Smooth muscle cell (in vitro differentiated cells): Measurements from ENCODE around the gene GPR55. TPM values are rescaled to one million over a fixed set of nuclear protein-coding genes. Genes with fewer than 3 reads are reported as not detected.

Source experiments
- DNase-seq: peaks from one replicate; lab custom pipeline; 2025; ENCODE audit not compliant: unreplicated experiment; lab: John Stamatoyannopoulos, UW
- H2AFZ ChIP-seq: fragments of 200-600 bp; sonication (generic); 2 replicates; pipeline ENCODE4 v1.6.0; 2016; ENCODE audit warnings: antibody characterized with exemption, low read depth, mild to moderate bottlenecking
- H3F3A ChIP-seq: fragments of 200-600 bp; sonication (generic); 2 replicates; pipeline ENCODE4 v1.6.0; 2017; ENCODE audit warnings: antibody characterized with exemption, low read depth
- H3K27ac ChIP-seq: fragments of 200-600 bp; sonication (generic); 2 replicates; pipeline ENCODE4 v1.5.1; 2016; ENCODE audit warnings: low read depth, mild to moderate bottlenecking
- H3K27me3 ChIP-seq: fragments of 200-600 bp; sonication (generic); 2 replicates; pipeline ENCODE4 v1.6.1; 2016; ENCODE audit warnings: low read depth, mild to moderate bottlenecking
- H3K36me3 ChIP-seq: fragments of 200-600 bp; sonication (generic); 2 replicates; pipeline ENCODE4 v1.5.1; 2016; ENCODE audit warnings: low read depth
- H3K4me1 ChIP-seq: fragments of 200-600 bp; sonication (generic); 2 replicates; pipeline ENCODE4 v1.5.1; 2016; ENCODE audit warnings: low read depth
- H3K4me2 ChIP-seq: fragments of 200-600 bp; sonication (generic); 2 replicates; pipeline ENCODE4 v1.6.0; 2016; ENCODE audit warnings: mild to moderate bottlenecking
- H3K4me3 ChIP-seq: fragments of 200-600 bp; sonication (generic); 2 replicates; pipeline ENCODE4 v1.5.1; 2016; ENCODE audit warnings: mild to moderate bottlenecking
- H3K79me2 ChIP-seq: fragments of 200-600 bp; sonication (generic); 2 replicates; pipeline ENCODE4 v1.6.0; 2016; ENCODE audit warnings: low read depth, mild to moderate bottlenecking
- H3K9ac ChIP-seq: fragments of 200-600 bp; sonication (generic); 2 replicates; pipeline ENCODE4 v1.6.0; 2016; ENCODE audit warnings: low read depth
- H3K9me3 ChIP-seq: fragments of 200-600 bp; sonication (generic); replicated peaks from 2 replicates; pipeline ENCODE4 v1.5.1; 2016; ENCODE audit warnings: low read depth
- H4K20me1 ChIP-seq: fragments of 200-600 bp; sonication (generic); 2 replicates; pipeline ENCODE4 v1.6.0; 2016; ENCODE audit warnings: low read depth
- whole genome bisulfite sequencing: methylation state at CpG from one replicate; pipeline ENCODE4 v1.1.7; 2016; ENCODE audit warnings: low lambda C conversion rate; 5-methylcytosine and 5-hydroxymethylcytosine counted together
- polyA plus RNA-seq: library from polyadenylated mRNA; unstranded; fragments of >200 nt; fragmentation: Nextera tagmentation; extraction: Ambion mirVana; gene quantifications from 2 replicates; pipeline ENCODE4 v1.2.1, GENCODE V29; 2016
- total RNA-seq: library from RNA; depleted of rRNA; stranded (reverse); fragments of >200 nt; gene quantifications from 2 replicates; pipeline ENCODE4 v1.2.3, GENCODE V29; 2014
- TF ChIP-seq, protein P1 (sequence below): fragments of 200-600 bp; sonication (generic); IDR thresholded peaks from 2 replicates; pipeline ENCODE4 v1.5.1; 2017; ENCODE audit warnings: borderline replicate concordance, mild to moderate bottlenecking, antibody characterized with exemption; ENCODE audit not compliant: insufficient read depth, poor library complexity, severe bottlenecking

GPR55 gene
- total and polyA plus RNA-seq, 2 experiments from 2014 or later = not detected

DNA sequence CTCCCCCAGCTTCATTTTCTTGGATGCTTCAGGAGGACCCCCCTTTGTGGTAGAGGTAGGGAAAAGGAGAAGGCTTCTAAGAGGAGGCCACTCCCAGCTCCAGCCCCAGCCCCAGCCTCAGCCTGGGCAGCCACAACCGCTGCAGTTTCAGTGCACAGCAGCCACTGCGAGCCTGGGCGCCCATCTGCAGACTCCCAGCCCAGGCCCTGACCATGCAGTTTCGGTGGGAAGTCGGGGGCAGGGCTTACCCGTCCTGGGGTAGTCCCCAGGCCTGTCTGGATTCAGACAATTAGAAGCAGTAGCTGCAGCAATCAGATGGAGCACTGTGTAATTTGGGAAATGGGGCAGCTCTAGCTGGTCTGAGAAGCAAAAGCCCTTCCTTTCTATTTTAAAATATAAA is 31.7 kb downstream of the GPR55 start:
- TF ChIP-seq, protein P1, sequence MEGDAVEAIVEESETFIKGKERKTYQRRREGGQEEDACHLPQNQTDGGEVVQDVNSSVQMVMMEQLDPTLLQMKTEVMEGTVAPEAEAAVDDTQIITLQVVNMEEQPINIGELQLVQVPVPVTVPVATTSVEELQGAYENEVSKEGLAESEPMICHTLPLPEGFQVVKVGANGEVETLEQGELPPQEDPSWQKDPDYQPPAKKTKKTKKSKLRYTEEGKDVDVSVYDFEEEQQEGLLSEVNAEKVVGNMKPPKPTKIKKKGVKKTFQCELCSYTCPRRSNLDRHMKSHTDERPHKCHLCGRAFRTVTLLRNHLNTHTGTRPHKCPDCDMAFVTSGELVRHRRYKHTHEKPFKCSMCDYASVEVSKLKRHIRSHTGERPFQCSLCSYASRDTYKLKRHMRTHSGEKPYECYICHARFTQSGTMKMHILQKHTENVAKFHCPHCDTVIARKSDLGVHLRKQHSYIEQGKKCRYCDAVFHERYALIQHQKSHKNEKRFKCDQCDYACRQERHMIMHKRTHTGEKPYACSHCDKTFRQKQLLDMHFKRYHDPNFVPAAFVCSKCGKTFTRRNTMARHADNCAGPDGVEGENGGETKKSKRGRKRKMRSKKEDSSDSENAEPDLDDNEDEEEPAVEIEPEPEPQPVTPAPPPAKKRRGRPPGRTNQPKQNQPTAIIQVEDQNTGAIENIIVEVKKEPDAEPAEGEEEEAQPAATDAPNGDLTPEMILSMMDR = no peak
- no peaks in the 10 kb centered on the region for H3K9me3 ChIP-seq
- no peaks in the 10 kb centered on the region for H3K4me1 ChIP-seq
- H3K79me2 ChIP-seq = no peaks in the 10 kb centered on the region
- 32% methylated on average over 6 of the region's 6 CpGs for WGBS
- H2AFZ ChIP-seq = no peak overlapping the region
- no peaks in the 10 kb centered on the region for H3F3A ChIP-seq
- H3K27ac ChIP-seq = no peak overlapping the region
- DNase-seq = no peak
- H3K27me3 ChIP-seq = no peaks in the 10 kb centered on the region
- H3K4me2 ChIP-seq = no peak overlapping the region
- H3K36me3 ChIP-seq = no peaks in the 10 kb centered on the region
- H4K20me1 ChIP-seq = no peaks in the 10 kb centered on the region
- H3K4me3 ChIP-seq = no peak overlapping the region
- H3K9ac ChIP-seq = no peak overlapping the region

DNA sequence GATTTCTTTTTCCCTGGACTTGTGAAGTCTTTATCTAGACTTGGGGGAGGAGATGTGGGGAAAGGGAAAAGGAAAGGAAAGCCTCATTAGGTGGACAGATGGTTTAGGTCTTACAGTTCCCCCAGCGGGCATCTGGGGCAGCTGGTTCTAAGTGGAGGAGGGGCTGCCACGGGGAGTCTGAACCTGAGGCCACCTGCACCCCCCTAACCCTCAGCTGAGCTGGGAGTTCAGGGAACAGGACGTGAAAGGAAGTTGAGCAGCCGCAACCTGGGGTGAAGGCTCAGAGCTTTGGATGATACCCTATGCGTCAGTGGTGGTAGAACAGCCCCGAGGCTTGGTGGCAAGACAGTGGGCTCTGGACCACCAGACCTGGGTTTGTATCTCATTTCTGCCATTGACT is 33.5 kb downstream of the GPR55 start:
- WGBS = 82% methylated on average over 6 of the region's 6 CpGs
- no peaks in the 10 kb centered on the region for H3K4me1 ChIP-seq

DNA sequence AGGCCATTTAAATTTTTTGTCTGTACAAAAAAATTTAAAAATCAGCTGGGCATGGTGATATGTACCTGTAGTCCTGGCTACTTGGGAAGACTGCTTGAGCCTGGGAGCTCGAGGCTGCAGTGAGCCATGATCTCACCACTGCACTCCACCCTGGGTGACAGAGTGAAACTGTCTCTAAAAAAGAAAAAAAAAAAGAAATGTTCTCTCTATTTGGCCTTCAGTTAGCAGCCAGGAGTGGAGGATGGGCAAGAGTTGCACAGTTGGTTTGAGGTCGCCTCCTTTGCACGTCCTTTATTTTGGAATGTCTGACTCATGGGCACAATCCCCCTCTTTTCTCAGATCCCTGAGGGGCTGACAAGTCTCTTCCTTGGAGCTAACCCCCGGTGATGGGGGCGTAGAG is 34.0 kb downstream of the GPR55 start:
- Histone ChIP-seq H4K20me1 (no peaks in the 10 kb centered on the region), H3F3A (no peaks in the 10 kb centered on the region), H3K4me1 (peaks cover 1% of the 10 kb centered on the region), H3K9ac (no peak overlapping the region), H3K36me3 (no peaks in the 10 kb centered on the region), H3K79me2 (no peaks in the 10 kb centered on the region), H3K4me2 (no peak overlapping the region), H3K27ac (no peak overlapping the region), H3K9me3 (no peaks in the 10 kb centered on the region), H2AFZ (no peak overlapping the region), H3K4me3 (no peak overlapping the region), H3K27me3 (no peaks in the 10 kb centered on the region)
- 41% methylated on average over 5 of the region's 5 CpGs for WGBS
- TF ChIP-seq, protein P1 = no peak
- DNase-seq = no peak

More for the DNA sequence above, 33.5 kb downstream of the GPR55 start:
- H3K9ac ChIP-seq = no peak overlapping the region
- H3F3A ChIP-seq = no peaks in the 10 kb centered on the region
- no peak overlapping the region for H3K4me2 ChIP-seq
- H2AFZ ChIP-seq = no peak overlapping the region
- H3K36me3 ChIP-seq = no peaks in the 10 kb centered on the region
- no peak overlapping the region for H3K4me3 ChIP-seq
- H3K27me3 ChIP-seq = no peaks in the 10 kb centered on the region
- H3K79me2 ChIP-seq = no peaks in the 10 kb centered on the region
- TF ChIP-seq, protein P1 = no peak
- no peaks in the 10 kb centered on the region for H3K9me3 ChIP-seq
- H3K27ac ChIP-seq = no peak overlapping the region
- DNase-seq = no peak
- H4K20me1 ChIP-seq = no peaks in the 10 kb centered on the region

DNA sequence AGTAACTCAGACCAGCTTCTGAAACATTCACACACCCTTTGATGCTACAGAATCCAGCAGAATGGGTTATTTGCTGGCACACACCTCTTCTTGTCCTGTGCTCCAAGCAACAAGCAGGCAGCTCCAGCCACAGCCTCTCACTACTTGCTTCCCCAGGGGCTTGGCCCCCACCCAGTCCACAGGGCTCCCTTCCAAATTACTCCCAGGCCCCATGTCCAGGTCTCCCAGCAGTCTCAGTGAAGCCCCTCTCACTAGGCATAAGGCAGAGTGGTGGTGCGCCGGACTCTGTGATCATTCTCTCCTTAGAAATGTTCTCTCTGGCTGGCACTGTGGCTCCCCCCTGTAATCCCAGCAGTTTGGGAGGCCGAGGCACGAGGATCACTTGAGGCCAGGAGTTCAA is 34.4 kb downstream of the GPR55 start:
- H4K20me1 ChIP-seq = no peaks in the 10 kb centered on the region
- no peak overlapping the region for H2AFZ ChIP-seq
- peaks cover 3% of the 10 kb centered on the region for H3K4me1 ChIP-seq
- H3K9me3 ChIP-seq = no peaks in the 10 kb centered on the region
- no peaks in the 10 kb centered on the region for H3K79me2 ChIP-seq
- no peak overlapping the region for H3K4me2 ChIP-seq
- no peaks in the 10 kb centered on the region for H3F3A ChIP-seq
- no peak overlapping the region for H3K9ac ChIP-seq
- no peak overlapping the region for H3K4me3 ChIP-seq
- no peak overlapping the region for H3K27ac ChIP-seq
- no peak for DNase-seq
- H3K36me3 ChIP-seq = no peaks in the 10 kb centered on the region
- H3K27me3 ChIP-seq = no peaks in the 10 kb centered on the region
- TF ChIP-seq, protein P1 = no peak
- 90% methylated on average over 4 of the region's 4 CpGs for WGBS
